GM19468 (cell line): ENCODE measurements around the gene RNU7-1.

ENCODE experiments used
- ATAC-seq: cut with Tn5 transposase; IDR thresholded peaks from one replicate; pipeline ENCODE4 v1.9.1; 2021; ENCODE audit warnings: mild to moderate bottlenecking, moderate library complexity, moderate number of reproducible peaks; ENCODE audit not compliant: unreplicated experiment; ENCODE audit errors: extremely low read depth

Gene RNU7-1

DNA sequence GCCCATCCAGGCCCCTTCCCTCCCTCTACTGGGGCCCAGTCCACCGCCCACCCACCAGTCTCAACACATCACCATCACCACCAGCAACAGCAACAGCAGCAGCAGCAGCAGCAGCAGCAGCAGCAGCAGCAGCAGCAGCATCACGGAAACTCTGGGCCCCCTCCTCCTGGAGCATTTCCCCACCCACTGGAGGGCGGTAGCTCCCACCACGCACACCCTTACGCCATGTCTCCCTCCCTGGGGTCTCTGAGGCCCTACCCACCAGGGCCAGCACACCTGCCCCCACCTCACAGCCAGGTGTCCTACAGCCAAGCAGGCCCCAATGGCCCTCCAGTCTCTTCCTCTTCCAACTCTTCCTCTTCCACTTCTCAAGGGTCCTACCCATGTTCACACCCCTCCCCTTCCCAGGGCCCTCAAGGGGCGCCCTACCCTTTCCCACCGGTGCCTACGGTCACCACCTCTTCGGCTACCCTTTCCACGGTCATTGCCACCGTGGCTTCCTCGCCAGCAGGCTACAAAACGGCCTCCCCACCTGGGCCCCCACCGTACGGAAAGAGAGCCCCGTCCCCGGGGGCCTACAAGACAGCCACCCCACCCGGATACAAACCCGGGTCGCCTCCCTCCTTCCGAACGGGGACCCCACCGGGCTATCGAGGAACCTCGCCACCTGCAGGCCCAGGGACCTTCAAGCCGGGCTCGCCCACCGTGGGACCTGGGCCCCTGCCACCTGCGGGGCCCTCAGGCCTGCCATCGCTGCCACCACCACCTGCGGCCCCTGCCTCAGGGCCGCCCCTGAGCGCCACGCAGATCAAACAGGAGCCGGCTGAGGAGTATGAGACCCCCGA lies 6.8 kb upstream of the RNU7-1 start:
- no peak for ATAC-seq

DNA sequence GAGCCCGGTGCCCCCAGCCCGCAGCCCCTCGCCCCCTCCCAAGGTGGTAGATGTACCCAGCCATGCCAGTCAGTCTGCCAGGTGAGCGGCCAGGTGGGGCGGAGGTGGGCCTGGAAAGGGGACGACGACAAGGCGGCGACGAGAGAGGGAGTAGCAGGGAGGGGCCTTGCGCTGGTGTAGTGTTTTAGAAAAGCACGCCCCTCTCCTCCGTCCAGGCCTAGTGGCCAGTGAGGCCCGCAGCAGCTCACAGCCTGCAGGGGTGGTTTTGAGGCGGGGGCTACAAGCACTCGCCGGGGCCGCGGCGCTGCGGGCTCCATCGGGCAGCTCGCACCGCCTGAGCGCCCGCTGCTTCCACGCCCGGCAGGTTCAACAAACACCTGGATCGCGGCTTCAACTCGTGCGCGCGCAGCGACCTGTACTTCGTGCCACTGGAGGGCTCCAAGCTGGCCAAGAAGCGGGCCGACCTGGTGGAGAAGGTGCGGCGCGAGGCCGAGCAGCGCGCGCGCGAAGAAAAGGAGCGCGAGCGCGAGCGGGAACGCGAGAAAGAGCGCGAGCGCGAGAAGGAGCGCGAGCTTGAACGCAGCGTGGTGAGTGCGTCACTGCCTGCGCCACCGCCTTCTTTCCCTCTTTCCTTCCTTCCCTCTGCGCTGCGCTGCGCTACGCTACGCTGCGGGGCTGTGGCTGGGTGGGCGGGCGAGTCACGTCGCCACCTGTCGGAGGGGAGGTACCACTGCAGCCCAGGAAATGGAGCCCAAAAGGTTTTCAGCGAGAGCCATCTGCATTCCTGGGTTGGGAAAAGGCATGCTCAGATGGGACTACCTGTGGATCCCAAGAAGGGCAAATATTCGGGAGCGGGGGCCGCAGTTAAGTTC lies 5.9 kb upstream of the RNU7-1 start:
- peak; percentile 88 for ATAC-seq

DNA sequence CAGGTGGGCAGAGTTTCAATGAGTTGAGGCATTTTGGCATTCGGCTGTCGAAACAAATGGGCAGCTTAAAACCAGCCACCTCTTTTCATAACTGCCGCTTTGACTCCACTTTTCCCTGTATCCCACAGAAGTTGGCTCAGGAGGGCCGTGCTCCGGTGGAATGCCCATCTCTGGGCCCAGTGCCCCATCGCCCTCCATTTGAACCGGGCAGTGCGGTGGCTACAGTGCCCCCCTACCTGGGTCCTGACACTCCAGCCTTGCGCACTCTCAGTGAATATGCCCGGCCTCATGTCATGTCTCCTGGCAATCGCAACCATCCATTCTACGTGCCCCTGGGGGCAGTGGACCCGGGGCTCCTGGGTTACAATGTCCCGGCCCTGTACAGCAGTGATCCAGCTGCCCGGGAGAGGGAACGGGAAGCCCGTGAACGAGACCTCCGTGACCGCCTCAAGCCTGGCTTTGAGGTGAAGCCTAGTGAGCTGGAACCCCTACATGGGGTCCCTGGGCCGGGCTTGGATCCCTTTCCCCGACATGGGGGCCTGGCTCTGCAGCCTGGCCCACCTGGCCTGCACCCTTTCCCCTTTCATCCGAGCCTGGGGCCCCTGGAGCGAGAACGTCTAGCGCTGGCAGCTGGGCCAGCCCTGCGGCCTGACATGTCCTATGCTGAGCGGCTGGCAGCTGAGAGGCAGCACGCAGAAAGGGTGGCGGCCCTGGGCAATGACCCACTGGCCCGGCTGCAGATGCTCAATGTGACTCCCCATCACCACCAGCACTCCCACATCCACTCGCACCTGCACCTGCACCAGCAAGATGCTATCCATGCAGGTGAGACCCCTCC lies 5.0 kb upstream of the RNU7-1 start:
- ATAC-seq, result no peak

DNA sequence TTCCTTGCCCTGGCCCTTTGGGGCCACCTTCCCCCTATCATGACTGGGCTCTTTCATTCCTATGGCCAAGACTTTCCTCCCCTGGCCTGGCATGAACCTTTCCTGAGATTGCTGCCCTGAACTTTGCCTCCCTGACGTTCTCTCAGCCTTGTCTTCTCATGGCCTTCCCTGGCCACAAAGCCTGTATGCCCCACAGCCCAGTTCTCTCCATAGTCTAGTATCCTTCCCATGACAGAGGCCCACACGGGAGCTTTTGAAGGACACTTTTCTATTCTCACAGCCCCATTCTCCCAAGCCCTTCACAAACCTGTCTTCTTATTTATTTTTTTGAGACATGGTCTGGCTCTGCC lies 4.5 kb upstream of the RNU7-1 start:
- no peak for ATAC-seq

DNA sequence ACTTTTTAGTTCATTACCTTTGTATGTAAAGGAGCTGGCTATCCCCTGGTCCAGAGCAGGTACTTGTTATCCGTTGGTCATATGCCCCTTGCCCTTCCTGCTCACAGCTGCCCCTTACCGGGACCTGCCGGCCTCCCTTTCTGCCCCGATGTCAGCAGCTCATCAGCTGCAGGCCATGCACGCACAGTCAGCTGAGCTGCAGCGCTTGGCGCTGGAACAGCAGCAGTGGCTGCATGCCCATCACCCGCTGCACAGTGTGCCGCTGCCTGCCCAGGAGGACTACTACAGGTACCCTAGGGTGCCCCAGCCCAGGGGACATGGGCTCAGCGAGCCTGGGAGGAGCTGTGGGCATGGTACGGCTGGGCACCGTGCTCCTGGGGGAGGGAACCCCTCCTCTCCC lies 2.3 kb upstream of the RNU7-1 start:
- no peak for ATAC-seq

DNA sequence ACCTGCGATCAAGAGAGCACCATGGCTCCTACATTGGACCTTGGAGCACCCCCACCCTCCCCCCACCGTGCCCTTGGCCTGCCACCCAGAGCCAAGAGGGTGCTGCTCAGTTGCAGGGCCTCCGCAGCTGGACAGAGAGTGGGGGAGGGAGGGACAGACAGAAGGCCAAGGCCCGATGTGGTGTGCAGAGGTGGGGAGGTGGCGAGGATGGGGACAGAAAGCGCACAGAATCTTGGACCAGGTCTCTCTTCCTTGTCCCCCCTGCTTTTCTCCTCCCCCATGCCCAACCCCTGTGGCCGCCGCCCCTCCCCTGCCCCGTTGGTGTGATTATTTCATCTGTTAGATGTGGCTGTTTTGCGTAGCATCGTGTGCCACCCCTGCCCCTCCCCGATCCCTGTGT lies 1.8 kb upstream of the RNU7-1 start:
- no peak for ATAC-seq

DNA sequence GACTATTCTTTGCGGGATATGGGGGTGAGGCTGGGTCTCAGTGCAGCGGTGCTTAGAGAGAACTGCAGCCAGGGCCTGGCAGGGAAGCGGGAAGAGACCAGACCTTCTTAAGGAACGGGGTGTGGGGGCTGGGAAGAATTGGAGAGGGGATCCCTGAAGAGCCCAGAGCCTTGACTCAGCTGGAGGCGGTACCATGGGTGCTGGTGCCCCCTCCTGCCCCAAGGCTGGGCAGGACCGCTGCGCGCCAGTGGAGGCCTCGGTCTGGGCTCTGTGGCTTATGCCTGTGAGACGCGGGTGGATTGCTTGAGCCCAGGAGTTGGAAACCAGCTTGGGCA lies 1.3 kb upstream of the RNU7-1 start:
- ATAC-seq, result no peak

DNA sequence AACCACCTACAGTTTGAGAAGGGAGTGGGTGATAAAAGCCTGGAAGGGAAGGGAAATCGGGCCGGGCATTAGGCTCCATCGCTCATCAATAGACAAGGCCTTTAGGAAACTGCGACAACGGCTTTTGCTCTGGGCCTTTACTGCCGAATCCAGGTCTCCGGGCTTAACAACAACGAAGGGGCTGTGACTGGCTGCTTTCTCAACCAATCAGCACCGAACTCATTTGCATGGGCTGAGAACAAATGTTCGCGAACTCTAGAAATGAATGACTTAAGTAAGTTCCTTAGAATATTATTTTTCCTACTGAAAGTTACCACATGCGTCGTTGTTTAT lies 261 bp upstream of the RNU7-1 start:
- ATAC-seq, result no peak

DNA sequence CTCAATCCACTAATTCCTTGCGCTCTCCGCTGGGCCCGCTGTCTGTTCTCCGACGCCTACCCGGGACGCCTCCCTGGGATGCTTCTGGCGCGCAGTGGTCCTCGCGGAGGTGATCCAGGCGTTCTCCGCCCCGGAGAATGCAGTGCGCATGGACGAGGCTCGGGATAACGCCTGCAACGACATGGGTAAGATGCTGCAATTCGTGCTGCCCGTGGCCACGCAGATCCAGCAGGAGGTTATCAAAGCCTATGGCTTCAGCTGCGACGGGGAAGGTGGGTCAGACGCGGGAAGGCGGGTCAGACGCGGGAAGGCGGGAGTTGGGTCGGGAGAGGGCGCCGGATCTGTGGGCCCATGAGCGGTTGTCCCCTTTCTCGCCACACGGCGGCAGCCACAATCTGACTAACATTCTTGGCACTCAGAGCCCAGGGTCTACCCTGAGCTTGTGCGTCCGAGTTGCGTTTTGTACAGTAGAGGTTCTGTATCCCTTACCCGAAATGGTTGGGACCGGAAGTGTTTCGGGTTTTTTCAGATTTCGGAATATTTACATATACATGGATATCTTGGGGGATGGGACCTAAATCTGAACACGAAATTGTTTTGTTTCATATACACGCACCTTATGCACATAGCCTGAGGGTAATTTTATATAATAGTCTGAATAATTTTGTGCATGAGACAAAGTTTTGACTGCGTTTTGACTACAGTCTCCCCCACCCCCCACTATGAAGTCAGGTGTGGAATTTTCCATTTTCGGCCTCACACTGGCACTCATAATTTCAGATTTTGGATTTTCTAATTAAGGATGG lies 968 bp downstream of the RNU7-1 start:
- ATAC-seq, result peak; percentile 40

DNA sequence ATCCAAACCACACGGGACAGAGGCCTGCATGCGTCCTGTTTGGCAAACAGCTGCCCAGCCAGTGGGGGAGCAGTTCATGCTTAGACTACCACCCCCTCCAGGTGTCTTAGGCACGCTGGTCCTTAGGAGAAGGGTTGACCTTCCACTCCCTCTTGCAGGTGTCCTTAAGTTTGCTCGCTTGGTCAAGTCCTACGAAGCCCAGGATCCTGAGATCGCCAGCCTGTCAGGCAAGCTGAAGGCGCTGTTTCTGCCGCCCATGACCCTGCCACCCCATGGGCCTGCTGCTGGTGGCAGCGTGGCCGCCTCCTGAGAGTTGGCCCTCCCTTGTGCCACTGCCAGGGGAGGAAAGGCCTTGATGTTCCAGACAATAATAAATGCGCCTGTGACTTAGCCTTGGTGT lies 2.0 kb downstream of the RNU7-1 start:
- ATAC-seq, result no peak

DNA sequence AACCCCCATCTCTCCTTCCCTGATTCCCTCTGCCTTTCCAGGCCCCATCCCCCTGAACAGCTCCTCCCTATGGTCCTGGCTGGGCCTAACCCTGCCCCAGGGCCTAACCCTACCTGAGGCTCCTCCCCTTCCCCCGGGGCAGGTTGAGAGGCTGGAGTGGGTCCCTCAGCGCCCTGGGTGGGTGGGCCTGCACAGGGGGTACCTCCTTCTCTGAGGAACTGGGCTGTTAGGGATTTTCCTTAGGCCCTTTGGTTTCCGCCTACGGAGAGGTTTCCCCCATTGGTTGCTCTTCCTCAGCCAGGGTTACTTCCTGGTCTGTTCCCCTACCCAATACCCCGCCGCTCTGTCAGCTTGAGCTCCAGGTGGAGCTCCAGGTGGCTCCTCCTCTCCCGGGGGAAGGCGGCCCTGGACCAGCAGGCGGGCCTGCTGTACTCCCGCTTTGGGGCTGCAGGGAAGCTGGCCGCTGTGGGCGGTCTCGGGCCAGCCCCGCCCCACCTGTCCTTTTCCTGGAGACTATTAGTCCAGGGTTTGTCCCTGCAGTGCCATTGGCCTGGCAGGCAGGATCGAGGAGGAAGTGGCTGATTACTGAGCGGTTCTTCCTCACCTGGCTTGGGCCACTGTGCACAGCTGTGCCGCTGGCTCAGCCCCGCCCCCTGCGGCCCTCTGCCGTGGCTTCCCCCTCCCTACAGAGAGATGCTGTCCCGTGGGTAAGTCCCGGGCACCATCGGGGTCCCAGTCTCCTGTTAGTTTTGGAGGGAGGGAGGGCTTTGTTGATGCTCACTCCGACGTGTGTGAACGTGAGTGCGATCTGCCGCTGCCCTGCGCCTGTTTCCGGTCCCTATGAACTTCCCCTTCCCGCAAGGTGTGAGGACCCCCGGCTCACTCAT lies 2.7 kb downstream of the RNU7-1 start:
- no peak for ATAC-seq

DNA sequence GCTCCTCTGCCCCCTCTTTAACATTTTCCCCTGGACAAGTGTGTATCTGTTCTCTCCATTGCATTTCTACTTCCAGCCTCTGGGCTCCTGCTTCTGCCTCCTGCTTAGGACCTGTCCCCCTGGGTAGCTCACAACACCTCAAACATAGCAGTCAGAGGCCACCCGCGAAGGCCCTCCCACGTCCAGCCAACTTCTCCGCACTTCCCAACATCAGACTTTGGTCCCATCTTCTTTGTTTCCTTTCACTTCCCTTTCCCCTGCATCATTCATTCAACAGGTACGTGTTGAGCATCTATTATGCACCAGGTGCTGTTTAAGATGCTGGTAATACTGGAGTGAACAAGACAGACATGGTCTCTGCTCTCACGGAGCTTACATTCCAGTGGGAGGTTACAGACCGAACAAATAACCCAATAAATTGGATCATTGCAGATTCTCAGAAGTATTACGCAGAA lies 3.3 kb downstream of the RNU7-1 start:
- no peak for ATAC-seq

DNA sequence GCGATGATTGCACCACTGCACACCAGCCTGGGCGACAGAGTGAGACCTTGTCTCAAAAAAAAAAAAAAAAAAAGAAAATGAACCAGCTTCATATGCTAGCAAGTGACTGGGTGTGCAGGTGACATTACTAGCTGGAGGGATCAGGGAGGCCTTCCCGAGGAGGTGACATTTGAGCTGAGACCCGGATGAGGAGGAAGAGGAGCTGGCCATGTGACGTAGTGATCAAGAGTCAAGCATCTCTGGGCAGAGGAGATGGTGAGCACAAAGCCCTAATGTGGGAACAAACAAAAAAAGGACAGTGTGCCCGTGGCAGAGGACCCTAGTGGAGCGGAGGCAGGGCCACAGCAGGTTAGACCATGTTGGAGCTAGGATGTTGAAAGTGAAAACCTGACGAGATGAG lies 4.0 kb downstream of the RNU7-1 start:
- ATAC-seq, result no peak

DNA sequence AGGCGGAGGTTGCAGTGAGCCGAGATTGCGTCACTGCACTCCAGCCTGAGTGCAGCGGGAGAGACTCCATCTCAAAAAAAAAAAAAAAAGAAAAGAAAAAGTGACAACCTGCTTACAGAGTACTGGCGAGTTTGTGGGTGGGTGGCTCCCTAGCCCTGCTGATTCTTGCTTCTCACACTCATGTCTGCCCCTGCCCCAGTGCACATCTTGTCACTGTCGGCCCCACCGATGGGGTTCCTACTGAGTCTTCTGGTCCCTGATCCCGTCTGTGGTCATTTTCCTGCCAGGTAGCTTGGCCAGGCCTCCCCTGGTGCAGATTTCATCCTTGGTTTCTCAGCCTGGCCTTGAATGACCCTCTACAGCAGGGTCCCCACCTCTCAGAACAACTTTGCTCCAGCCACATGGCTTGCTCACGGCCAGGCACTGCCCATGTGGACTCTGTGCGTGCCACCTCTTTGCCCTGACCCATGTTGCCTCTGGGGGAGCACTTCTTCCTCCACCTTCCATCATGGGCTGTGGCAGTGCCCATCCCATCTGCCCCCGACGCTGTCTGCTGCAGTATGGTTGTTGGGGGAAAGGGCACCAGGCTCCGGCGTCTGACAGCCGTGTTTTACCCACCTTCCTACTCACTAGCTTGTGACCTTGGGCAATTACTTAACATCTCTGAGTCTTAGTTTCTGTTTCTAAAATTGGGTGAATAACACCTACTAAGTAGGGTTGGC lies 5.4 kb downstream of the RNU7-1 start:
- ATAC-seq, result no peak

DNA sequence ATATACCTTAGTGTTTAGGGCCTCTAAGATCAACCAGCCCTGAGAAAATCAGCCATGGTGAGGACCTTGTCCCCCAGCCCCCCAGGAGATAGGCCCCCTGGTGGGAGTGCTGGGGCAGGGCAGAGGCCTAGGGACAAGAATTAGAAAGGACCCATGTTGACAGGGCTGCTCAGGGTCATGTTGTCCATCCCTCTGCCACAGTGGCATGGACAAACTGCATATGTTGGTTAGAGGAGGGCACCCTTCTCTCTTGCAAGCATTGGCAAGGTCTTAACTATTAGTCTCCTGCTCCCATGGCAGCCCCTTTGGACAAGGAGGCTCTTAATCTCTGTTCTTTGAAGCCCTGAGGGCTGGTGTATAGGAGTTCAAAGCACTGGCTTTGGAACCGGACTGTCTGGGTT lies 6.8 kb downstream of the RNU7-1 start:
- ATAC-seq, result no peak

DNA sequence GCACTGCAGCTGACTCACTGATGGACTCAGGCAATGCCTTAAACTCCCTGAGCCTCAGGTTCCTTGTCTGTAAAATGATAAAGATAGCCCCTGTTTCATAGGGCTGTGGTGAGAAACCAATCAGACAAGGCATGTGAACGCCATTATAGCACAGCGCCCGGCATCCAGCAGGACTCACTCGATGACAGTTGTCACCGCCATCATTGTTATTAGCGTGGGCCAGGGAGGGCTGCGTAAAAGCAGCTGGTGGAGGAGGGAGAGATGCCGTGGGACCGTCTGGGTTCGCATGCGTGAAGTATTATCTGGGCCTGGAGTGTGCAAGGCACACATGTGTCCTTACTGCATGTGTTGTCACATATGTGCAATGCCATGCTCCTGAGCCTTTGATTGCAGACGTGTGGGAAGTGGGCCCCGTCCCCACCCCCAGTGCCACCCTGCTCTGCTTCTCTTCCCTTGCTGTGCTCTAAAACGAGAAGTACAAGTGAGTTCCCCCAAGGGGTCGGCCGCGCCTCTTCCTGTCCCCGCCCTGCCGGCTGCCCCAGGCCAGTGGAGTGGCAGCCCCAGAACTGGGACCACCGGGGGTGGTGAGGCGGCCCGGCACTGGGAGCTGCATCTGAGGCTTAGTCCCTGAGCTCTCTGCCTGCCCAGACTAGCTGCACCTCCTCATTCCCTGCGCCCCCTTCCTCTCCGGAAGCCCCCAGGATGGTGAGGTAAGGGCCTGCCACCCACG lies 7.4 kb downstream of the RNU7-1 start, which contains the start of gene PTPN6:
Gene PTPN6 (plus strand): TSS at position 546 of the 730 bp plus-strand sequence. CDS start 157 bp downstream, at position 703.
- no peak for ATAC-seq

DNA sequence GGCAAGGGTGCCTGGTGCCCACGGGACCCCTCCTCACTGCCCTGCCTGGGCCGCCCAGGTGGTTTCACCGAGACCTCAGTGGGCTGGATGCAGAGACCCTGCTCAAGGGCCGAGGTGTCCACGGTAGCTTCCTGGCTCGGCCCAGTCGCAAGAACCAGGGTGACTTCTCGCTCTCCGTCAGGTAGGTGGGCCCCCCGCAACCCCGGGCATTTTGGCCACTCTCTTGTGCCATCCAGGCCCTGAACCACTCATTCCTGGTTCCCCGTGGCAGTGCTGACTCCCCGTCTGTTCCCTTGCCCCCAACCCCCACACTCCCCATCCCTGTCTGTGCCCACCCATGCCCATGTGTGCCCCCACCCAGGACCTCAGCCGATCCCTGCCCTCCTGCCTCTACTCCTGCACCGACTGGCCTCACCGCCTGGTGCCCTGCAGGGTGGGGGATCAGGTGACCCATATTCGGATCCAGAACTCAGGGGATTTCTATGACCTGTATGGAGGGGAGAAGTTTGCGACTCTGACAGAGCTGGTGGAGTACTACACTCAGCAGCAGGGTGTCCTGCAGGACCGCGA lies 8.0 kb downstream of the RNU7-1 start:
- no peak for ATAC-seq
